Hindlimb muscle (tissue), 1 donor: ENCODE measurements around the gene VPS41. TPM values are rescaled to one million over a fixed set of nuclear protein-coding genes. Genes with fewer than 3 reads are reported as not detected.
"Not testable (repeated sequence)": the region's sequence is repeated elsewhere in the genome, so short reads cannot be mapped to it uniquely, and the experiment has no call there.

Experiments
- DNase-seq: peaks from one replicate; pipeline ENCODE4 v3.0.0-alpha.2; 2013
- polyA plus RNA-seq: library from polyadenylated mRNA; unstranded; fragments of 120-200 nt; gene quantifications from one replicate; pipeline ENCODE4 v1.2.1, GENCODE V29; 2013; ENCODE audit not compliant: insufficient read length

The VPS41 gene
- 34.8 TPM for polyA plus RNA-seq

GRCh38 chr7:38908759-38909335 lies at the start of gene VPS41:
Gene VPS41 (minus strand): TSS chr7:38909191. CDS start chr7:38909174, 17 bp downstream.
- peak; percentile 80 for DNase-seq

GRCh38 chr7:38955892-38956291 lies 46.9 kb upstream of the VPS41 start:
- DNase-seq, result no peak

GRCh38 chr7:38953971-38954370 lies 45.0 kb upstream of the VPS41 start:
- no peak for DNase-seq

- DNase-seq, result no peak
Measured at GRCh38 chr7:38953227-38953626, 44.2 kb upstream of the VPS41 start.

GRCh38 chr7:38951213-38951612 lies 42.2 kb upstream of the VPS41 start:
- DNase-seq, result no peak

GRCh38 chr7:38950309-38950708 lies 41.3 kb upstream of the VPS41 start:
- no peak for DNase-seq

- DNase-seq, result not testable (repeated sequence)
Measured at GRCh38 chr7:38947541-38947940, 38.5 kb upstream of the VPS41 start.

- DNase-seq, result no peak
Measured at GRCh38 chr7:38942431-38943051, 33.5 kb upstream of the VPS41 start.

GRCh38 chr7:38940774-38941173 lies 31.8 kb upstream of the VPS41 start:
- DNase-seq, result no peak

GRCh38 chr7:38938589-38938988 lies 29.6 kb upstream of the VPS41 start:
- no peak for DNase-seq

GRCh38 chr7:38938001-38938485 lies 29.1 kb upstream of the VPS41 start:
- DNase-seq, result no peak

- DNase-seq, result no peak
Measured at GRCh38 chr7:38936641-38937040, 27.6 kb upstream of the VPS41 start.

- no peak for DNase-seq
Measured at GRCh38 chr7:38934536-38934935, 25.5 kb upstream of the VPS41 start.

GRCh38 chr7:38934051-38934450 lies 25.1 kb upstream of the VPS41 start:
- DNase-seq, result no peak

- peak; percentile 49 for DNase-seq
Measured at GRCh38 chr7:38932509-38933168, 23.6 kb upstream of the VPS41 start.

GRCh38 chr7:38929460-38930171 lies 20.6 kb upstream of the VPS41 start:
- DNase-seq, result no peak

GRCh38 chr7:38928506-38928905 lies 19.5 kb upstream of the VPS41 start:
- no peak for DNase-seq

GRCh38 chr7:38927751-38928150 lies 18.8 kb upstream of the VPS41 start:
- no peak for DNase-seq

- DNase-seq, result no peak
Measured at GRCh38 chr7:38920731-38921130, 11.7 kb upstream of the VPS41 start.

- no peak for DNase-seq
Measured at GRCh38 chr7:38916396-38916795, 7.4 kb upstream of the VPS41 start.

GRCh38 chr7:38909870-38910269 lies 879 bp upstream of the VPS41 start:
- no peak for DNase-seq

GRCh38 chr7:38907766-38908165 lies 1.2 kb downstream of the VPS41 start:
- no peak for DNase-seq

- DNase-seq, result no peak
Measured at GRCh38 chr7:38907066-38907465, 1.9 kb downstream of the VPS41 start.
